ENCODE data around the gene NEDD4L.

DNA sequence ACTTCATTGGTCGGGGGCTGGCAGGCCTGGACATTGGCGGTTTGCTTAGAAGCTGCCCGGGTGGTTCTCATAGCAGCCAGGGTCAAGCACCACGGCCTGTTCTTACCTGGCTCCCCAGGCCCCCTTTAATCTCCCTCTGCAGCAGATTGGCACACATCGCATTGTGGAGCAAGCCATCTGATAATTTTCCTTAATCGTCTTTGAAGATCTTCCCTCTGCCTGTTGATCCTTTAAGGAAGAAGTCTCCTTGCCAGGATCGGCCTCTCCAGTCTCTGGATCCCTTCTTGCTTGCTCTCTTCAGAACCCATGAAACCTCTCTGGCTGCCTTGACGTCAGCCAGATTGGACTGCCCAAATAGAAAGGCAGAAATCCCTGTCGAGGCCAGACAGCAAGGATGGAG lies 75.8 kb downstream of the NEDD4L start:
- TF ChIP-seq POLR2AphosphoS5 (IDR thresholded peaks at IDR 0.05; ENCODE audit: low read depth) = no peak
- TF ChIP-seq, protein P1, sequence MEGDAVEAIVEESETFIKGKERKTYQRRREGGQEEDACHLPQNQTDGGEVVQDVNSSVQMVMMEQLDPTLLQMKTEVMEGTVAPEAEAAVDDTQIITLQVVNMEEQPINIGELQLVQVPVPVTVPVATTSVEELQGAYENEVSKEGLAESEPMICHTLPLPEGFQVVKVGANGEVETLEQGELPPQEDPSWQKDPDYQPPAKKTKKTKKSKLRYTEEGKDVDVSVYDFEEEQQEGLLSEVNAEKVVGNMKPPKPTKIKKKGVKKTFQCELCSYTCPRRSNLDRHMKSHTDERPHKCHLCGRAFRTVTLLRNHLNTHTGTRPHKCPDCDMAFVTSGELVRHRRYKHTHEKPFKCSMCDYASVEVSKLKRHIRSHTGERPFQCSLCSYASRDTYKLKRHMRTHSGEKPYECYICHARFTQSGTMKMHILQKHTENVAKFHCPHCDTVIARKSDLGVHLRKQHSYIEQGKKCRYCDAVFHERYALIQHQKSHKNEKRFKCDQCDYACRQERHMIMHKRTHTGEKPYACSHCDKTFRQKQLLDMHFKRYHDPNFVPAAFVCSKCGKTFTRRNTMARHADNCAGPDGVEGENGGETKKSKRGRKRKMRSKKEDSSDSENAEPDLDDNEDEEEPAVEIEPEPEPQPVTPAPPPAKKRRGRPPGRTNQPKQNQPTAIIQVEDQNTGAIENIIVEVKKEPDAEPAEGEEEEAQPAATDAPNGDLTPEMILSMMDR (conservative IDR thresholded peaks at IDR 0.05; ENCODE audit: low read depth in 2 of 2) = no peak
- TF ChIP-seq STAT1 (IDR thresholded peaks at IDR 0.05; ENCODE audit: unreplicated experiment) = no peak
- no peak for TF ChIP-seq EZH2 (IDR thresholded peaks at IDR 0.05; ENCODE audit: low read depth, unreplicated experiment)
- TF ChIP-seq JUNB (IDR thresholded peaks at IDR 0.05; ENCODE audit: unreplicated experiment) = no peak
- no peak for TF ChIP-seq EZH2phosphoT487 (IDR thresholded peaks at IDR 0.05; ENCODE audit: unreplicated experiment)
- TF ChIP-seq, protein P2, sequence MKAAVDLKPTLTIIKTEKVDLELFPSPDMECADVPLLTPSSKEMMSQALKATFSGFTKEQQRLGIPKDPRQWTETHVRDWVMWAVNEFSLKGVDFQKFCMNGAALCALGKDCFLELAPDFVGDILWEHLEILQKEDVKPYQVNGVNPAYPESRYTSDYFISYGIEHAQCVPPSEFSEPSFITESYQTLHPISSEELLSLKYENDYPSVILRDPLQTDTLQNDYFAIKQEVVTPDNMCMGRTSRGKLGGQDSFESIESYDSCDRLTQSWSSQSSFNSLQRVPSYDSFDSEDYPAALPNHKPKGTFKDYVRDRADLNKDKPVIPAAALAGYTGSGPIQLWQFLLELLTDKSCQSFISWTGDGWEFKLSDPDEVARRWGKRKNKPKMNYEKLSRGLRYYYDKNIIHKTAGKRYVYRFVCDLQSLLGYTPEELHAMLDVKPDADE (IDR thresholded peaks at IDR 0.05) = no peak
- TF ChIP-seq, protein P3, sequence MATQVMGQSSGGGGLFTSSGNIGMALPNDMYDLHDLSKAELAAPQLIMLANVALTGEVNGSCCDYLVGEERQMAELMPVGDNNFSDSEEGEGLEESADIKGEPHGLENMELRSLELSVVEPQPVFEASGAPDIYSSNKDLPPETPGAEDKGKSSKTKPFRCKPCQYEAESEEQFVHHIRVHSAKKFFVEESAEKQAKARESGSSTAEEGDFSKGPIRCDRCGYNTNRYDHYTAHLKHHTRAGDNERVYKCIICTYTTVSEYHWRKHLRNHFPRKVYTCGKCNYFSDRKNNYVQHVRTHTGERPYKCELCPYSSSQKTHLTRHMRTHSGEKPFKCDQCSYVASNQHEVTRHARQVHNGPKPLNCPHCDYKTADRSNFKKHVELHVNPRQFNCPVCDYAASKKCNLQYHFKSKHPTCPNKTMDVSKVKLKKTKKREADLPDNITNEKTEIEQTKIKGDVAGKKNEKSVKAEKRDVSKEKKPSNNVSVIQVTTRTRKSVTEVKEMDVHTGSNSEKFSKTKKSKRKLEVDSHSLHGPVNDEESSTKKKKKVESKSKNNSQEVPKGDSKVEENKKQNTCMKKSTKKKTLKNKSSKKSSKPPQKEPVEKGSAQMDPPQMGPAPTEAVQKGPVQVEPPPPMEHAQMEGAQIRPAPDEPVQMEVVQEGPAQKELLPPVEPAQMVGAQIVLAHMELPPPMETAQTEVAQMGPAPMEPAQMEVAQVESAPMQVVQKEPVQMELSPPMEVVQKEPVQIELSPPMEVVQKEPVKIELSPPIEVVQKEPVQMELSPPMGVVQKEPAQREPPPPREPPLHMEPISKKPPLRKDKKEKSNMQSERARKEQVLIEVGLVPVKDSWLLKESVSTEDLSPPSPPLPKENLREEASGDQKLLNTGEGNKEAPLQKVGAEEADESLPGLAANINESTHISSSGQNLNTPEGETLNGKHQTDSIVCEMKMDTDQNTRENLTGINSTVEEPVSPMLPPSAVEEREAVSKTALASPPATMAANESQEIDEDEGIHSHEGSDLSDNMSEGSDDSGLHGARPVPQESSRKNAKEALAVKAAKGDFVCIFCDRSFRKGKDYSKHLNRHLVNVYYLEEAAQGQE (IDR thresholded peaks at IDR 0.05; ENCODE audit: unreplicated experiment) = no peak
